ENCODE results near the gene DLEC1.

DNA sequence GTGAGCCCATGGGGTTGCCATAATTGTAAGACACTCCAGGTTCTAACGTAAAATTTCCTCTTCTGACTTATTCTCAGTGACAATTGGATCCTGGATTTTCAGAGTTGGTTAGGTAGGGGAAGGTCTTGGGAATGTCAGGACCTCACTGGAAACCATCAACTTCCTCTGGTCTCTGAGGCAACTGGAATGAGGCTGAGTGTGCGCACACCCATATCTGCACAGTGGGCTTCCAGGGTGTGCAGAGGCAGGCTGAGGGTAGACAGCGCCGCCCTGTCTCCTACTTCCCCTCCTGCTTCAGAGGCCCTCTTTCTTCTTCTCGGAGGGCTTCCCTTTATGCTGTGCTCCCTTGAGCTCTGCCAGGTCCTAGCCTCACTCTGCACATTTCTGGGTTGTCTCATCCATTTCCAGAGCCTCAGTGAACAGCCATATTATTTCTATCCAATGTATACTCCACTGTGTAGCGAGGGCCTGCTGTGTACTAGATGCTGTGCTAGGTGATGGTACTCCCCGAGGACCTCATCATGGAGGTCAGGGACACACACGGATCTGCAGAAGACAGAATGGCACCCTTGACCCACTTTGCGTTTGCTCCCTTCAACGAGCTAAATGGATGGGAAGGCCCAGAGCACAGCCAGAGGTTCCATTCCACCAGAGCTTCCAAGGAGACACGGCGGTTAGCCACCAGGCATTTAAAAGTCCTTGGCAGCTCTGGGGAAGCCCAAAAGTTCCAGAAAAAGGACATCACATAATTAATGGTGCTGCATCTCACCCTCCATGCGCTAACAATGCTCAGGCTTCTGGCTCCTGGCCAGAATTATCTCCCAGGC, 79.6 kb downstream of the DLEC1 start:
- no peak for TF ChIP-seq YY1 (IDR thresholded peaks at IDR 0.05; ENCODE audit: insufficient read depth, insufficient read length)
- no peak for TF ChIP-seq ZNF274 (IDR thresholded peaks at IDR 0.05; ENCODE audit: low read depth, low read length)
- TF ChIP-seq SUZ12 (IDR thresholded peaks at IDR 0.05; ENCODE audit: extremely low read depth, insufficient read depth, insufficient read length), result no peak

All from NT2/D1 (cell line).